Caki2 (cell line): Measurements from ENCODE around the gene RPAP3. TPM values are rescaled to one million over a fixed set of nuclear protein-coding genes. Genes with fewer than 3 reads are reported as not detected.
"Not testable (repeated sequence)": the region's sequence is repeated elsewhere in the genome, so short reads cannot be mapped to it uniquely, and the experiment has no call there.

ENCODE experiments used
- DNase-seq: peaks from one replicate; pipeline ENCODE4 v3.0.0-alpha.2; 2015; ENCODE audit warnings: low read depth
- in situ Hi-C: cut with HindIII; loops from 2 replicates; pipeline ENCODE4 v1.10.0; 2016; ENCODE audit warnings: low sequenced_read_pairs, low pct_unique_long_range_greater_than_20kb, mixed read lengths
- total RNA-seq: library from RNA; depleted of rRNA; stranded (reverse); fragments of >200 nt; shearing (Covaris generic); gene quantifications from 2 replicates; pipeline ENCODE4 v1.2.3, GENCODE V29; 2014; ENCODE audit warnings: low replicate concordance; rRNA removed

Gene RPAP3
- total RNA-seq, 1 experiment from 2014 or later = 18.9 TPM

DNA sequence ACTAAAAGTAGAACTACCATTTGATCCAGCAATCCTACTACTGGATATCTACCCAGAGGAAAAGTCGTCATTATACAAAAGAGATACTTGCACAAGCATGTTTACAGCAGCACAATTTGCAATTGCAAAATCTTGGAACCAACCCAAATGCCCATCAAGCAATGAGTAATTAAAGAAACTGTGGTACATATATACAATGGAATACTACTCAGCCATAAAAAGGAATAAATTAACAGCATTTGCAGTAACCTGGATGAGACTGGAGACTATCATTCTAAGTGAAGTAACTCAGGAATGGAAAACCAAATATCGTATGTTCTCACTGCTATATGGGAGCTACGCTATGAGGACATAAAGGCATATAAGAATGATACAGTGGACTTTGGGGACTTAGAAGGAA lies 63.5 kb downstream of the RPAP3 start:
- DNase-seq, in situ Hi-C loops: not testable (repeated sequence)

DNA sequence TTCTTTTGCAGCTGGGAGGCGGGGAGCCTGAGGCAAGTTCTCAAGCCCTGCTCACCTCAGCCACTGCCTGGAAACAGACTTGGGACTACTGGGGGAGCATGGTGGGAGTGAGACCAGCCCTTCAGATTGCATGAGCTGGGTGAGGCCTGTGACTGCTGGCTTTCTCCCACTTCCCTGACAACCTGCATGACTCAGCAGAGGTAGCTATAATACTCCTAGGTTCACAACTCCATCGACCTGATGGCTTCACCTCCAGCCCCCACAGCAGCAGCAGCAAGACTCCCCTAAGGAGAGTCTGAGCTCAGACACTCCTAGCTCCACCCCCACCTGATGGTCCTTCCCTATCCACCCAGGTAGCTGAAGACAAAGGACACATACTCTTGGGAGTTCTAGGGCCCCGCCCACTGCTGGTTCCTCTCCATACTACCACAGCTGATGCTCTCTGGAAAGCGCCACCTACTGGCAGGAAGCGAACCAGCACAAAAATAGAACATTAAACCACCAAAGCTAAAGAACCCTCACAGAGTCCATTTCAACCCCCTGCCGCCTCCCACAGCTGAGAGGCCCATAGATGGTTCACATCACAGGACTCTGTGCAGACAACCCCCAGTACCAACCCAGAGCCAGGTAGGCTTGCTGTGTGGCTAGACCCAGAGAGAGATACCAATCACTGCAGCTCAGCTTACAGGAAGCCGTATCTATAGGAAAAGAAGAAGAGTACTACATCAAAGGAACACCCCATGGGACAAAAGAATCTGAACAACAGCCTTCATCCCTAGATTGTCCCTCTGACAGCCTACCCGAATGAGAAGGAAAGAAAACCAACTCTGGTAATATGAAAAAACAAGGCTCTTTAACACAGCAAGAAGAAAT lies 68.7 kb downstream of the RPAP3 start:
- in situ Hi-C loops = no loop called here
- DNase-seq = peak; percentile 39

DNA sequence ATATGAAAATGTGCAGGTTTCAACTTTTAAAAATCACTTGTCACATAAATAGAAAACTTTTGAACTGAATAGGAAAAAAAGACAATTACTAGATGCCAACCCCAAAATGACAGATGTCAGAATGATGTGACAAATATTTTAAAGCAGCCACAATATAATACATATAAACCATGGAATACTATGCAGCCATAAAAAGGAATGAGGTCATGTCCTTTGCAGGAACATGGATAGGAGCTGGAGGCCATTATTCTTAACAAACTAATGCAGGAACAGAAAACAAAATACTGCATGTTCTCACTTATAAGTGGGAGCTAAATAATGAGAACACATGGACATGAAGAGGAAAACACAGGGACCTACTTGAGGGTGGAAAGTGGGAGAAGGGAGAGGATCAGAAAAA lies 70.1 kb downstream of the RPAP3 start:
- DNase-seq, in situ Hi-C loops: not testable (repeated sequence)

- in situ Hi-C loops = no loop called here
- no peak for DNase-seq
These were observed 71.7 kb downstream of the RPAP3 start for GRCh38 chr12:47634127-47634526.

DNA sequence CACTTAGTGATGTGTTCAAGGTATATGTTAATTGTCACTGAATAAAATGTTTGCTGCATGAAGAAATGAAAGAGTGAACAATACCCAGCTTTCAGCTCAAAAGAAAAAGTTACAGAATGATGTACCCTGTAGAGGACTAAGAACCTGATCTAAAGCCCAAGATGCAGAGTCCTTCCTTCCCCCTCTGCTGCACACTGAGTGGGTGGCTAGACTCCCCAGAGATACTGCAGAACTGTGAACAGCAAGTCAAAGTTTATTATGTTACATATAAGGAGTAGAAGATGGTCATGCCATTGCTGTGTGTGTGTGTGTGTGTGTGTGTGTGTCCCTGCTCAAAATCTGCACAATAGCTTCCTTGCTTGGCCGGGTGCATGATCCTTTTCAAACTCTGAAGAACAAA lies 83.9 kb downstream of the RPAP3 start:
- in situ Hi-C loops = no loop called here
- DNase-seq = no peak

DNA sequence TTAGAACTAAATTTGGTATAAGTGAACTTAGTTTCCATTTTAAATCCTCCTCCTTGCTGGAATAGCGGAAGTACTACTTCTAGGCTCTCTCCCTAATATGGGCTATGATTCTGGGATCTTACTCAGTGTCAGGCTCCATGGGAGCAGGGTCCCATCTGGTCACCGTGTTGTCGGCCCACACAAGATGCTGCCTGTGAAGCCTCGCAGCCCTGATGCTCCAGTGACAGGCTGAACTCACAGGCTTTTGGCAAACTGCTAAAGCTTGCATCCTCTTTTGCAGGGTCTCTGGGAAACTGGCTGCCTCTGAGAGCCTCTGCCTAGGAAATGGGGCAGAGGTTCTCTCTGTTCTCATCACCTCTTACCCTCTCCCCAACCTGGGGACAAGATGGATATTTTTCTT lies 88.4 kb downstream of the RPAP3 start:
- in situ Hi-C loops = no loop called here
- no peak for DNase-seq

DNA sequence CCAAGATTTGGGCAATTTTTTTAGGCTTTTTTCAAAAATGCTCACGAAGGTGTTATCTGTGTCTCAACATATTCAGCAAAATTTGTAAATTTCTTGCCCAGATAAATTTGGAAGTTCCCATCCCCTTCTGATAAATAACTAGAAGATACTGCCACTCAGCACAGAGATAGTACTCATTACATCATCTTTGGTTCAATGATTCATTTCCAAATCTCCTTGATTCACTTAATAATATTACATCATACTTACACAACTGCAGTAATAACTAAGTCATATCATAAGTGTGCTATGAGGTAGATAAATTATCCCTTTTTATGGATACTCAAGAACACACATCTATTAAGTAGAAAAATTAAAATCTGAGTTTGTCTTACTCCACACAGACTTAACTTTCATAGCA lies 89.4 kb downstream of the RPAP3 start:
- in situ Hi-C loops = no loop called here
- no peak for DNase-seq

DNA sequence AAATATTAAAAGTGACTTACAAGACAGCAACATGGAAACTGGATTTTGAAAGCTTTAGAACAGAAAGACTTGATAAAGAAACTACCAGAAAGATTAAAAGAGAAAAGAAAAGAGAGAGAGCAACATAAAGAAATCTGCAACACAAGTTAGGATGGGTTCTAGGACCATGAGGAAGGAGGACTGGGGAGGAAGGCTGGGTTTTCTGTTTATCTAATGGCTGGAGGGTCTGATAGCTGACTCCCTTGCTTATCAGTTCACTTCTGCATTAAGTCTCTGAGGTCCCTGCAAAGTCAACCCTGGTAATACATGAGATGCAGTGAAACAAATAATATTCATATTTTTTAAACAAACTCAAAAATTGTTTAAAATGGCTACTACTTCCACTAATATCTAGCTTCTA lies 90.1 kb downstream of the RPAP3 start:
- DNase-seq = no peak
- in situ Hi-C loops = no loop called here

DNA sequence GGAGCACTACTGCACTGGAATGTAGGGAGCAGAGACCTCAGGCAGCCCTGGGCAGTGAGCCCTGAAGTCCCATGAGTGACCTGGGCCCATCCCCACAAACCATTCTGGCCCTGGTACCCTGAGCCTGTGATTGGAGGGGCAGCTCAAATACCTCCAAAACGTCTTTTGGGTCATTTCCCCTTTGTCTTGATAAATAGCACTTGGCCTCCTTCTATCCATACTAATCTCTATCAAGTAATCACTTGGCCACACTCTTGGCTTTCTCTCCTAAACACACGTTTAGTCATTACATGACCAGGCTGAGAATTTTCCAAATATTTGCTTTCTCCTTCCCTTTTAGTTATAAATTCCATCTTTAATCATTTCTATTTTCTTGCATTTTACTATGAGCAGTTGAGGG lies 91.3 kb downstream of the RPAP3 start:
- no peak for DNase-seq
- in situ Hi-C loops = no loop called here

GRCh38 chr12:47612953-47613352 lies 92.9 kb downstream of the RPAP3 start:
- DNase-seq = no peak
- in situ Hi-C loops = no loop called here

- in situ Hi-C loops = no loop called here
- no peak for DNase-seq
These were observed 93.9 kb downstream of the RPAP3 start for GRCh38 chr12:47611906-47612305.

Other genes with a start within 250 kb of the RPAP3 start
- not detected in 2 replicates for gene ENDOU, start 19.5 kb upstream of the RPAP3 start, total RNA-seq
- 106 and 112 TPM in 2 replicates for gene RAPGEF3, start 52.9 kb upstream of the RPAP3 start, total RNA-seq
- gene SLC48A1, start 67.2 kb upstream of the RPAP3 start, total RNA-seq = 151 and 222 TPM in 2 replicates
- 10.9 and 12.4 TPM in 2 replicates for gene HDAC7, start 113.9 kb upstream of the RPAP3 start, total RNA-seq
- gene VDR, start 199.0 kb upstream of the RPAP3 start, total RNA-seq = 0.14 and 0.55 TPM in 2 replicates